HepG2 (cell line): ENCODE measurements around the gene SLC25A38. TPM values are rescaled to one million over a fixed set of nuclear protein-coding genes. Genes with fewer than 3 reads are reported as not detected.

Experiments used
- ATF7 ChIP-seq, 2 experiments: fragments of 450-650 bp in 1 of 2; sonication (generic) in 1 of 2; formaldehyde crosslinking in 1 of 2; IDR thresholded peaks; 2 replicates each; pipeline versions ENCODE4 v1.4.0 to v1.6.1; 2016 to 2020; ENCODE audit warnings: antibody characterized with exemption in 1 of 2, mild to moderate bottlenecking in 1 of 2, missing genetic modification reagents in 1 of 2
- ELF4 ChIP-seq: sonication (generic); formaldehyde crosslinking; IDR thresholded peaks from 2 replicates; pipeline ENCODE4 v1.5.0; 2020; ENCODE audit warnings: missing genetic modification reagents, mild to moderate bottlenecking, moderate library complexity, borderline replicate concordance
- HDAC2 ChIP-seq: sonication (generic); formaldehyde crosslinking; IDR thresholded peaks from 2 replicates; pipeline ENCODE4 v1.4.0; 2020; ENCODE audit warnings: missing genetic modification reagents
- SOX5 ChIP-seq: IDR thresholded peaks from 2 replicates; pipeline ENCODE4 v1.6.1; 2016; ENCODE audit warnings: borderline replicate concordance
- ZNF121 ChIP-seq: sonication (generic); formaldehyde crosslinking; IDR thresholded peaks from 2 replicates; pipeline ENCODE4 v1.5.0; 2020; ENCODE audit warnings: mild to moderate bottlenecking, missing genetic modification reagents
- ZNF335 ChIP-seq: sonication (generic); formaldehyde crosslinking; IDR thresholded peaks from 2 replicates; pipeline ENCODE4 v1.4.0; 2020; ENCODE audit warnings: missing genetic modification reagents
- ZNF34 ChIP-seq: sonication (generic); formaldehyde crosslinking; IDR thresholded peaks from 2 replicates; pipeline ENCODE4 v1.4.0; 2020; ENCODE audit warnings: mild to moderate bottlenecking, missing genetic modification reagents, borderline replicate concordance
- ZNF563 ChIP-seq: sonication (generic); formaldehyde crosslinking; IDR thresholded peaks from 2 replicates; pipeline ENCODE4 v1.8.0; 2022; ENCODE audit warnings: mild to moderate bottlenecking, moderate library complexity, missing genetic modification reagents
- ZNF564 ChIP-seq: sonication (generic); formaldehyde crosslinking; IDR thresholded peaks from 2 replicates; pipeline ENCODE4 v1.8.1; 2023; ENCODE audit warnings: mild to moderate bottlenecking, missing genetic modification reagents
- ZNF670 ChIP-seq: sonication (generic); formaldehyde crosslinking; IDR thresholded peaks from 2 replicates; pipeline ENCODE4 v1.8.0; 2022; ENCODE audit warnings: mild to moderate bottlenecking, missing genetic modification reagents, borderline replicate concordance
- ZNF776 ChIP-seq: sonication (generic); formaldehyde crosslinking; IDR thresholded peaks from 2 replicates; pipeline ENCODE4 v1.4.0; 2020; ENCODE audit warnings: mild to moderate bottlenecking, missing genetic modification reagents
- polyA plus RNA-seq, 8 experiments: library from polyadenylated mRNA; depleted of rRNA in 3 of 8; stranded (reverse) in 7 of 8; unstranded in 1 of 8; fragments of >200 nt; fragmentation: Illumina TruSeq in 4 of 8; extraction: Trizol in 4 of 8; gene quantifications; 2 replicates each; pipeline versions ENCODE4 v1.2.1 to v1.2.3, GENCODE V29; 2011 to 2016; ENCODE audit warnings: low read depth in 4 of 8, missing spikeins in 1 of 8, mixed read lengths in 1 of 8; ENCODE audit not compliant: insufficient read depth in 1 of 8
- total RNA-seq, 5 experiments: library from RNA; depleted of rRNA; stranded (reverse); fragments of >200 nt; fragmentation: Illumina TruSeq; extraction: Trizol; gene quantifications; 2 replicates each; pipeline ENCODE4 v1.2.3, GENCODE V29; 2016; ENCODE audit warnings: low read depth in 1 of 5
- TF ChIP-seq, protein P1 (sequence below): IDR thresholded peaks from 2 replicates; pipeline ENCODE4 v1.4.0; 2020; ENCODE audit warnings: mild to moderate bottlenecking, missing genetic modification reagents
- TF ChIP-seq, protein P2 (sequence below): sonication (generic); formaldehyde crosslinking; conservative IDR thresholded peaks from 2 replicates; pipeline ENCODE4 v1.4.0; 2020; ENCODE audit warnings: missing genetic modification reagents
- TF ChIP-seq, protein P3 (sequence below): sonication (generic); formaldehyde crosslinking; IDR thresholded peaks from 2 replicates; pipeline ENCODE4 v1.4.0; 2020; ENCODE audit warnings: missing genetic modification reagents
- TF ChIP-seq, protein P4 (sequence below): sonication (generic); formaldehyde crosslinking; IDR thresholded peaks from 2 replicates; pipeline ENCODE4 v1.9.0; 2021; ENCODE audit warnings: missing genetic modification reagents, mild to moderate bottlenecking, borderline replicate concordance
- TF ChIP-seq, protein P5 (sequence below): sonication (generic); formaldehyde crosslinking; IDR thresholded peaks from 2 replicates; pipeline ENCODE4 v1.8.0; 2022; ENCODE audit warnings: mild to moderate bottlenecking, missing genetic modification reagents, moderate library complexity
- TF ChIP-seq, protein P6 (sequence below): sonication (generic); formaldehyde crosslinking; IDR thresholded peaks from 2 replicates; pipeline ENCODE4 v1.4.0; 2020; ENCODE audit warnings: missing genetic modification reagents

SLC25A38 gene
- total and polyA plus RNA-seq, 2 of the 13 experiments (the other 11 are each of a cell fraction or from before 2014, with no cell fraction given): 32.5 to 35.4 TPM

DNA sequence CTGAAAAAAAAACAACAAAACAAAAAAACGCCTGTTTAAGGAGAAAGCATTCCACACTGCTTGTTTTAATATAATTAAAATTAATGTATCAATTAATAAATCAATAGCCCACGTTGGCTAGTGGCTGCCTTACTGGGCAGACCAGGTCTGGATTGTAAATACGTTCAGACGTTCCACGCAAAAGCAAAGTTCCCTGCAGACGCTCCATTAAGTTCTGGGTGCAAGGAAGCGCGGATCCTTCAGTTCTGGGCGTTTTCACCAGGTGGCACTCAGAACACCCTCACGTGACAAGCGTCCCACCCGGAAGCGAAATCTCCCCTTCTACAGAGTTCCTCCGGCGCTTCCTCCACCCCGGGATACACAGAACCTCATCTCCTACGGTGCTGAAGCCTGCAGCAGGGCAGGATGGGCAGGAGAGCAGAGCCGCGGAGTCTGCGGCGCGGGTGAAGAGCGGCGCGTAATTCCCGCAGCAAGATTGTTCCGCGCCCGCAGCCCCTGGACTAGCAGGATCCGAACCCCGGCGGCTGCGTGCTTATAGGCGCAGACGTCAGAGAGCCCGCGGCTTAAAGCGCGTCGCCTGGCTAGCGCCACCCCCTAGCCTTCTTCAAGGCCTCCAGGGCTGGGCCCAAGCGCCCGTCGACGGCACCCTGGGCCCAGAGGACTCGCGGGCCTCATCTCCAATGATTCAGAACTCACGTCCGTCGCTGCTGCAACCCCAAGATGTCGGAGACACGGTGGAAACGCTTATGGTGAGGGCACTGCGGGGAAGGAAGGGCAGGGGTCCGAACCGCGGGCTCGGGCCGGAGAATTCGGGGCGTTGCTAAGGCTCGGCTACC, at the start of gene SLC25A38 (continued):
- TF ChIP-seq, protein P1, sequence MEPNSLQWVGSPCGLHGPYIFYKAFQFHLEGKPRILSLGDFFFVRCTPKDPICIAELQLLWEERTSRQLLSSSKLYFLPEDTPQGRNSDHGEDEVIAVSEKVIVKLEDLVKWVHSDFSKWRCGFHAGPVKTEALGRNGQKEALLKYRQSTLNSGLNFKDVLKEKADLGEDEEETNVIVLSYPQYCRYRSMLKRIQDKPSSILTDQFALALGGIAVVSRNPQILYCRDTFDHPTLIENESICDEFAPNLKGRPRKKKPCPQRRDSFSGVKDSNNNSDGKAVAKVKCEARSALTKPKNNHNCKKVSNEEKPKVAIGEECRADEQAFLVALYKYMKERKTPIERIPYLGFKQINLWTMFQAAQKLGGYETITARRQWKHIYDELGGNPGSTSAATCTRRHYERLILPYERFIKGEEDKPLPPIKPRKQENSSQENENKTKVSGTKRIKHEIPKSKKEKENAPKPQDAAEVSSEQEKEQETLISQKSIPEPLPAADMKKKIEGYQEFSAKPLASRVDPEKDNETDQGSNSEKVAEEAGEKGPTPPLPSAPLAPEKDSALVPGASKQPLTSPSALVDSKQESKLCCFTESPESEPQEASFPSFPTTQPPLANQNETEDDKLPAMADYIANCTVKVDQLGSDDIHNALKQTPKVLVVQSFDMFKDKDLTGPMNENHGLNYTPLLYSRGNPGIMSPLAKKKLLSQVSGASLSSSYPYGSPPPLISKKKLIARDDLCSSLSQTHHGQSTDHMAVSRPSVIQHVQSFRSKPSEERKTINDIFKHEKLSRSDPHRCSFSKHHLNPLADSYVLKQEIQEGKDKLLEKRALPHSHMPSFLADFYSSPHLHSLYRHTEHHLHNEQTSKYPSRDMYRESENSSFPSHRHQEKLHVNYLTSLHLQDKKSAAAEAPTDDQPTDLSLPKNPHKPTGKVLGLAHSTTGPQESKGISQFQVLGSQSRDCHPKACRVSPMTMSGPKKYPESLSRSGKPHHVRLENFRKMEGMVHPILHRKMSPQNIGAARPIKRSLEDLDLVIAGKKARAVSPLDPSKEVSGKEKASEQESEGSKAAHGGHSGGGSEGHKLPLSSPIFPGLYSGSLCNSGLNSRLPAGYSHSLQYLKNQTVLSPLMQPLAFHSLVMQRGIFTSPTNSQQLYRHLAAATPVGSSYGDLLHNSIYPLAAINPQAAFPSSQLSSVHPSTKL (CRISPR knock-in tag): 0 out of 2 replicates have a peak, but pooled peaks have one; percentile 13
- TF ChIP-seq, protein P2, sequence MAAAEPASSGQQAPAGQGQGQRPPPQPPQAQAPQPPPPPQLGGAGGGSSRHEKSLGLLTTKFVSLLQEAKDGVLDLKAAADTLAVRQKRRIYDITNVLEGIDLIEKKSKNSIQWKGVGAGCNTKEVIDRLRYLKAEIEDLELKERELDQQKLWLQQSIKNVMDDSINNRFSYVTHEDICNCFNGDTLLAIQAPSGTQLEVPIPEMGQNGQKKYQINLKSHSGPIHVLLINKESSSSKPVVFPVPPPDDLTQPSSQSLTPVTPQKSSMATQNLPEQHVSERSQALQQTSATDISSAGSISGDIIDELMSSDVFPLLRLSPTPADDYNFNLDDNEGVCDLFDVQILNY (CRISPR knock-in tag): no peak
- peak; percentile 30; the same call in 1 of the 2 replicates for TF ChIP-seq ZNF335
- no peak for TF ChIP-seq ZNF776 (CRISPR knock-in tag)
- TF ChIP-seq, protein P3, sequence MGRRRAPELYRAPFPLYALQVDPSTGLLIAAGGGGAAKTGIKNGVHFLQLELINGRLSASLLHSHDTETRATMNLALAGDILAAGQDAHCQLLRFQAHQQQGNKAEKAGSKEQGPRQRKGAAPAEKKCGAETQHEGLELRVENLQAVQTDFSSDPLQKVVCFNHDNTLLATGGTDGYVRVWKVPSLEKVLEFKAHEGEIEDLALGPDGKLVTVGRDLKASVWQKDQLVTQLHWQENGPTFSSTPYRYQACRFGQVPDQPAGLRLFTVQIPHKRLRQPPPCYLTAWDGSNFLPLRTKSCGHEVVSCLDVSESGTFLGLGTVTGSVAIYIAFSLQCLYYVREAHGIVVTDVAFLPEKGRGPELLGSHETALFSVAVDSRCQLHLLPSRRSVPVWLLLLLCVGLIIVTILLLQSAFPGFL (CRISPR knock-in tag): no peak
- no peak for TF ChIP-seq ZNF564 (CRISPR knock-in tag)
- TF ChIP-seq, protein P4, sequence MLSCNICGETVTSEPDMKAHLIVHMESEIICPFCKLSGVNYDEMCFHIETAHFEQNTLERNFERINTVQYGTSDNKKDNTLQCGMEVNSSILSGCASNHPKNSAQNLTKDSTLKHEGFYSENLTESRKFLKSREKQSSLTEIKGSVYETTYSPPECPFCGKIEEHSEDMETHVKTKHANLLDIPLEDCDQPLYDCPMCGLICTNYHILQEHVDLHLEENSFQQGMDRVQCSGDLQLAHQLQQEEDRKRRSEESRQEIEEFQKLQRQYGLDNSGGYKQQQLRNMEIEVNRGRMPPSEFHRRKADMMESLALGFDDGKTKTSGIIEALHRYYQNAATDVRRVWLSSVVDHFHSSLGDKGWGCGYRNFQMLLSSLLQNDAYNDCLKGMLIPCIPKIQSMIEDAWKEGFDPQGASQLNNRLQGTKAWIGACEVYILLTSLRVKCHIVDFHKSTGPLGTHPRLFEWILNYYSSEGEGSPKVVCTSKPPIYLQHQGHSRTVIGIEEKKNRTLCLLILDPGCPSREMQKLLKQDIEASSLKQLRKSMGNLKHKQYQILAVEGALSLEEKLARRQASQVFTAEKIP (CRISPR knock-in tag): no peak
- no peak for TF ChIP-seq ELF4 (CRISPR knock-in tag)
- peak; percentile 16; the same call in 1 of the 2 replicates for TF ChIP-seq ZNF670 (CRISPR knock-in tag)
- TF ChIP-seq HDAC2 (CRISPR knock-in tag): peak; percentile 10; the same call in 1 of the 2 replicates
- no peak for TF ChIP-seq ZNF121 (CRISPR knock-in tag)
- TF ChIP-seq ATF7 (IDR thresholded peaks at IDR 0.05): no peak
- TF ChIP-seq ATF7 (CRISPR knock-in tag; IDR thresholded peaks at IDR 0.05): no peak
- no peak for TF ChIP-seq ZNF34
- TF ChIP-seq, protein P5, sequence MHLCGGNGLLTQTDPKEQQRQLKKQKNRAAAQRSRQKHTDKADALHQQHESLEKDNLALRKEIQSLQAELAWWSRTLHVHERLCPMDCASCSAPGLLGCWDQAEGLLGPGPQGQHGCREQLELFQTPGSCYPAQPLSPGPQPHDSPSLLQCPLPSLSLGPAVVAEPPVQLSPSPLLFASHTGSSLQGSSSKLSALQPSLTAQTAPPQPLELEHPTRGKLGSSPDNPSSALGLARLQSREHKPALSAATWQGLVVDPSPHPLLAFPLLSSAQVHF (CRISPR knock-in tag): peak; percentile 28; the same call in 1 of the 2 replicates
- TF ChIP-seq, protein P6, sequence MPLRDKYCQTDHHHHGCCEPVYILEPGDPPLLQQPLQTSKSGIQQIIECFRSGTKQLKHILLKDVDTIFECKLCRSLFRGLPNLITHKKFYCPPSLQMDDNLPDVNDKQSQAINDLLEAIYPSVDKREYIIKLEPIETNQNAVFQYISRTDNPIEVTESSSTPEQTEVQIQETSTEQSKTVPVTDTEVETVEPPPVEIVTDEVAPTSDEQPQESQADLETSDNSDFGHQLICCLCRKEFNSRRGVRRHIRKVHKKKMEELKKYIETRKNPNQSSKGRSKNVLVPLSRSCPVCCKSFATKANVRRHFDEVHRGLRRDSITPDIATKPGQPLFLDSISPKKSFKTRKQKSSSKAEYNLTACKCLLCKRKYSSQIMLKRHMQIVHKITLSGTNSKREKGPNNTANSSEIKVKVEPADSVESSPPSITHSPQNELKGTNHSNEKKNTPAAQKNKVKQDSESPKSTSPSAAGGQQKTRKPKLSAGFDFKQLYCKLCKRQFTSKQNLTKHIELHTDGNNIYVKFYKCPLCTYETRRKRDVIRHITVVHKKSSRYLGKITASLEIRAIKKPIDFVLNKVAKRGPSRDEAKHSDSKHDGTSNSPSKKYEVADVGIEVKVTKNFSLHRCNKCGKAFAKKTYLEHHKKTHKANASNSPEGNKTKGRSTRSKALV (CRISPR knock-in tag): 0 out of 2 replicates have a peak, but pooled peaks have one; percentile 19
- TF ChIP-seq ZNF563 (CRISPR knock-in tag): 0 out of 2 replicates have a peak, but pooled peaks have one; percentile 47
- TF ChIP-seq SOX5 (CRISPR knock-in tag): 0 out of 2 replicates have a peak, but pooled peaks have one; percentile 14
